ENCODE measurements around the gene DYNLL1.
"Not testable (repeated sequence)": the region's sequence is repeated elsewhere in the genome, so short reads cannot be mapped to it uniquely, and the experiment has no call there.

Gene DYNLL1

DNA sequence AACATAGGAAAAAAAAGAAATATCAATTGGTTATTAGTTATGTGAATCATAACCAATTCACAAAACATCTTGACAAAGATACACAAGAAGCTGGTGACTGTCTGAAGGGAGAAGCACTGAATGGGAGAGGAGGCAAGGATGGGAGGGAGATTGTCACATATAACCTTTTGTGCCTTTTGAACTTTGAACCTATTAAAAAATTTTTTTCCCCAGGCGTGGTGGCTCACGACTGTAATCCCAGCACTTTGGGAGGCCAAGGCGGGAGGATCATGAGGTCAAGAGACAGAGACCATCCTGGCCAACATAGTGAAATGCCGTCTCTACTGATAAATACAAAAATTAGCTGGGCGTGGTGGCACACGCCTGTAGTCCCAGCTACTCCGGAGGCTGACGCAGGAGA, 12.6 kb downstream of the DYNLL1 start:
- no peak for DNase-seq (ENCODE audit: low read depth in 1 of 2, low spot score in 1 of 2)

DNA sequence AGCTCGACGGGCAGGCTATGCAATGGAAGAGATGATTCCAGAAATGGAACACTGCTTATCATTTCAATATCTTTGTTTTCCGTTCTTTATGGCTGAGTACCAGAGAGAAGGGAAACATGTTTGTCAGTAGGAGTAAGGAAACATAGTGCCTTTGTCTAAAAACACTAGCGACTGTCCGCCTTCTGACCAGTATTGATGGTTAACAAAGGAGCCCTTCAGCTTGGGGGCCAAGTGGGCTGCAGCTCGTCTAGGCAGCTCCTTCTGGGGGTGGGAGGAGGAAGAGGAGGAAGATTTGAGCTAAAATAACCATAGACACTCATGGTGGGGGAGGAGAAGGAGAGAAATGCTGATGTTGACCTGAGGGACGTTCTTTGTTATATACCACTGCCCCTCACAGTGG, 18.1 kb downstream of the DYNLL1 start:
- DNase-seq (ENCODE audit: low read depth in 1 of 2, low spot score in 1 of 2), result no peak

DNA sequence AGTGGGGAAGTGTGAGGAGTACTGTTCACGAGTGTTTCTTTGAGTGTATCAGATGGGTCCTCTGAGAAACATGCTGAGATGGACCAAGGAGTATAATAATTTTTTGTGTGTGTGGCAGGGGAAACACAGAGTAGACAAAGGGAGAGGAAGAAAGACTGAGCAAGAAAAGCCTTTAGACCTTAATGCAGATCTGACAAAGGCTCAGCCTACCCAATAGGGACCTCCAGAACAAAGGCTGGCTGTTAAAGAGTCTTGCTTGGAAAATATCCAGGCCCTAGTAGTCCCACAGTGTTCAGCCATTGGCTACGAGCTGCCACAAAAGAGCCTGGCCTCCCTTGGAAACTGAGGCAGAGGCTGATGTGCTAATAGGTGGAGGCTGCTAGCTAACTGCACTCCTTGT, 19.6 kb downstream of the DYNLL1 start:
- DNase-seq (ENCODE audit: low read depth in 1 of 2, low spot score in 1 of 2), result no peak

DNA sequence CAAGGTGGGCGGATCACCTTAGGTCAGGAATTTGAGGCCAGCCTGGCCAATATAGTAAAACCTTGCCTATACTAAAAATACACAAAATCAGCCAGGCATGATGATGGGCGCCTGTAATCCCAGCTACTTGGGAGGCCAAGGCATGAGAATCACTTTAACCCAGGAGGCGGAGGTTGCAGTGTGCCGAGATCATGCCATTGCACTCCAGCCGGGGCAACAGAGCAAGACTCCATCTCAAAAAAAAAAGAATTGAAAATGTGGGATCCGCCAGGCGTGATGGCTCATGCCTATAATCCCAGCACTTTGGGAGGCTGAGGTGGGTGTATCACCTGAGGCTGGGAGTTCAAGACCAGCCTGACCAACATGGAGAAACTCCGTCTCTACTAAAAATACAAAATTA, 23.4 kb downstream of the DYNLL1 start:
- not testable (repeated sequence) for DNase-seq (ENCODE audit: low read depth in 1 of 2, low spot score in 1 of 2)

DNA sequence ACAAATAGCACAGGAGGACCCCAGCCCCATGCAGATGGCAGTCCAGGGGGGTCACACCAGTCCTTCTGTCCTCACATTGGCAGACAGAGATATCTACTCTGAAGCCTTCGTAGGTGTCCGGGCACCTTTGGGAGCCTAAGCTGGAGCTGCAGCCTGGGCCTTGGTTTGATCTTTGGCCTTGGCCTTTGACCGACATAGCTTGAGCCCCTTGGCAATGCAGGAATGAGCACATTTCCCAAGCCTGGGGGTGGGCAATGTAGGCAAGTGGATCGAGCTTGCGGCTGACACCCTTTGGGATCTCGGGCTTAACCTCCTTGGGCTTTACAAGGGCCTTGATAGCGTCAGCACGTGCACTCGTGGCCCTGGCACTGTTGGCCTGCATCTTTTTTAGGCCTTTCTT, 26.7 kb downstream of the DYNLL1 start:
- DNase-seq (ENCODE audit: low read depth in 1 of 2, low spot score in 1 of 2), result no peak

DNA sequence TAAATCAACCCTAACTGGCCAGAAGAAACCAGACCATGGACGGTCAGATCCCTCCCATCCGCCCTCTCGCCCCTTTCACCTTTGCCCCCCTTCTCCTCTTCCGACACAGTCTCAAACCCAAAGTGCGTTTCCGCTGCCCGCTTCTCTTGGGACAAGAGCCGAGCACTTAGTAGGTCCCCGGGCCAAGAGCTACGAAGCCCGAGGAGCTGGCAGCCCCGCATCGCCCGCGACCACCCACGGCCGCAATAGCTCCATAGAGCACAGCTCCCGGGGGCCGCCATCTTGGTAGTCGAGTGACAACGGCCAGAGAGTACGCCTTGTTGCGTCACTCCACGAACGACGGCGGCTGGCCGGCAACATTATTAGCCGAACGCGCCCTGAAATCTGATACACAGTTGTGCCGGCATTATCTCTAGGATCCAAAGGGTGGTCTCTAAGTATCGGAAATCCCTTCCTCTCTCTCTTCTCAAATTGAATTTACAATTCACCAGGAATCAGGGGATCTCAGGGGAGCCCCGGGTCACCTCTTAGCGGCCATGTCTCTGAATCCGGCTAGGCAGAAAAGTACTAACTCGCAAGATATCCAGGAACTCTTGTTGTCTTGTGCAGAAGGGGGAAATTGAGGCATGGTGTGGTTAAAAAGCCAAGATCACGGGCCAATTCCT, 33.1 kb downstream of the DYNLL1 start, which contains the start of gene COQ5:
COQ5 (minus strand) TSS at position 298 of the 665 bp plus-strand sequence; CDS start at position 281, 17 bp downstream.
- peak; percentile 68 to 69 for DNase-seq (ENCODE audit: low read depth in 1 of 2, low spot score in 1 of 2)

DNA sequence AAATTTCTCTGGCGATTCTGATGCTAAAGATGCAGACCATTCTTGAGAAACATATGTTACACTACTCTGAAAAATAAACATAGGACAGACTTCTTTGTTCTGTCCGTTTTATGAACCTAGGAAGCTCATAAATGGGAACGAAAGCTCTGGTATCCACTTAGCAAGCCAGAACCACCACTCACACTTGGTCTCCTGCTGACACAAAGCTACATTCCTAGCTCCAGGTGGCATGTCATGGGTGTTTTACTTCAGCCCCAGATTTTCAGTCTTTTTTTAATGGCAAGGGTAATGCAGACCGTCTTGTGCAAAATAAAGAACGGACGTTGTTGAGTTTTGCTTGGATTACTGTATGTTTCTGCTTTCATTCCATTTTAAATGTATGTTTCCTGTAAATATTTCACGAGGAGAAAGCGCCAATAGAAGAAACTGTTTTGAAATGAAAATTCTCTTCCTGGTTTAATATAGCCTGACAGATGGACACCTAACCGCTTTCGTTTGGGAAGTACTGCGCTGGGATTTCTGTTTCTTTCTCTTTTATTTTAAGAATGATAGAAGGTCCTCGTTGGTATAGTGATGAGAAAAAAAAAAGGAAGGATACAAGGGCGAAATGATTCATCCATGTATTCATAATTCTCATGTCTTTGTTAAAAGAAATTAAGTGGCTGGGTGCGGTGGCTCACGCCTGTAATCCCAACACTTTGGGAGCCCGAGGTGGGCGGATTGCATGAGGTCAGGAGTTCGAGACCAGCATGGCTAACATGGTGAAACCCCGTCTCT, 33.9 kb downstream of the DYNLL1 start:
- no peak for DNase-seq (ENCODE audit: low read depth in 1 of 2, low spot score in 1 of 2)

DNA sequence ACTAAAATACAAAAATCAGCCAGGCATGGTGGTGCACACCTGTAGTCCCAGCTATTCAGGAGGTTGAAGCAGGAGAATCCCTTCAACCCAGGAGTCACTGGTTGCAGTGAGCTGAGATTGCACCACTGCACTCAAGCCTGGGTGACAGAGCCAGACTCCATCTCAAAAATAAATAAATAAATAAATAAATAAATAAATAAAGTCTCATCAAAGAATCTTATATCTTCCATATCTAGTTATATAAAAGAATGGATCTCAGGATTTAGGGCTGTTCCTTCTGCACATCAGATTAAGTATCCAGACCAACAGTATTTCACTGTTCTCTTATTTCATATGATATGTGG, 34.5 kb downstream of the DYNLL1 start:
- not testable (repeated sequence) for DNase-seq (ENCODE audit: low read depth in 1 of 2, low spot score in 1 of 2)

DNA sequence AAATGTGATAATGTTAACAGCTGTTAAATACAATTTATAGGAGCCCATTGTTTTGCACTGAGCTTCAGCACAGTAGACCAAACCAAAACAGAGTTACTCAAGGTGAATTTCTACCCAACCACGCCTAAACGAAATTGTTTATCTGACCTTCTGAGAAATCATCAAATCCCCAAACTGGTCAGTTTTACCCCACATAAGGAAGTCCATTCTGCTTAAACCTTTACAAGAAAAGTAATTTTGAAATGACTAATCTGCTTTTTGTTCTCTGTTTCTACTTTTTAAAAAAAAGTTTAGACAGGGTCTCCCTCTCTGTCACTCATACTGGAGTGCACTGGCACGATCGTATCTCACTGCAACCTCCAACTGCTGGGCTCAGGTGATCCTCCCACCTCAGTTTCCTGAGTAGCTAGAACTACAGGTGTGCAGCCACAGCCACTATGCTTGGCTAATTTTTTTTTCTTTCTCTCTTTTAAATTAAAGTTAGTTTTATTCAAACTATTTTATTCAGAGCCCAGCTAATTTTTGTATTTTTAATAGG, 36.9 kb downstream of the DYNLL1 start:
- DNase-seq (ENCODE audit: low read depth in 1 of 2, low spot score in 1 of 2), result no peak

DNA sequence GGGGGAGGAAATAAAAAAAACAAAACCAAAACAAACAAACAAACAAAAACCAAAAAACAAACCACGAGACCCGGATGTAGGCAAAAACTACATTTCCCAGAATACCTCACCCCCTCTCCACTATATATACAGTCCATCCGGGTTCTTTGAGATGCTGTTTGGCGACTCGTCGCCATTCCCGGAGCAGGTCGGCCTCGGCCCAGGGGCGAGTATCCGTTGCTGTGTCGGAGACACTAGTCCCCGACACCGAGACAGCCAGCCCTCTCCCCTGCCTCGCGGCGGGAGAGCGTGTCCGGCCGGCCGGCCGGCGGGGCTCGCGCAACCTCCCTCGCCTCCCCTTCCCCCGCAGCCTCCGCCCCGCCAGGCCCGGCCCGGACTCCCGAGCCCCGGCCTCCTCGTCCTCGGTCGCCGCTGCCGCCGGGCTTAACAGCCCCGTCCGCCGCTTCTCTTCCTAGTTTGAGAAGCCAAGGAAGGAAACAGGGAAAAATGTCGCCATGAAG, 38.3 kb downstream of the DYNLL1 start, which contains the start of gene RNF10:
RNF10 (plus strand) TSS at position 154 of the 500 bp plus-strand sequence. CDS start 456 bp downstream, outside the sequence.
- peak; percentile 46 to 57 for DNase-seq (ENCODE audit: low read depth in 1 of 2, low spot score in 1 of 2)

DNA sequence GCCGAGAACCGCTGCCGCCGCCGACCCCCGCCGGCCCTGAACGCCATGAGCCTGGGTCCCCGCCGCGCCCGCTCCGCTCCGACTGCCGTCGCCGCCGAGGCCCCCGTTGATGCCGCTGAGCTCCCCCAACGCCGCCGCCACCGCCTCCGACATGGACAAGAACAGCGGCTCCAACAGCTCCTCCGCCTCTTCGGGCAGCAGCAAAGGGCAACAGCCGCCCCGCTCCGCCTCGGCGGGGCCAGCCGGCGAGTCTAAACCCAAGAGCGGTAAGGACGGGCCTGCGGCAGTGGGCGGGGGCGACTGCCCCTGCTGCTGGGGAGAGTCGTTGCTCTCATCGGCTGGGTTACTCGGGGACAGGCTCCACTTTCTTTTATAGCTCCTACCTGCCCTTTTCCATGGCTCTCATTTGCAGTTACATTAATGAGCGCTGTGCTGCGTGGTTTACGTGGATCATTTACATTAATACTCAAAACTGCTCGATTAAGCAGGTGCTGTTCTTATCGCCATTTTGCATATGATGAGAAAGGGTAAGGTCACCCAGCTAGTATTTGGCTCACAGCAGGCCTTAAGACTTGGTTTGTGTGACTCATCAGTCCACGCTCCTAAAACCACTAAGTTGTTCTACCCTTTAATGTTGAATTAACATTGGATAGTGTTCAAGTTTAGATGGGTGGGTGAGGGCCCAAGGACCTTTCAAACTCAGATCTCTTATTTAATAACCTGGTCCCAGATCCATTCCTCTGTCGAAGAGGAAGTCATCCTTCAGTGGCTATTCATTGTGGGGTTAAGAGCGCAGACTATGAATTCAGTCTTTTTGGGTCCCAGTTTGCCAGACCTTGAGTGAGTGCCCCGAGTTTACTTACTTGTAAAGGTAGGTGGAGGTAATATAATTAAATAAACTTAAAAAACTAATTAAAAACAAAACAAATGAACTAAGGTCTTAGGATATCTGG, 39.1 kb downstream of the DYNLL1 start:
- peak; percentile 13 to 17 for DNase-seq (ENCODE audit: low read depth in 1 of 2, low spot score in 1 of 2)

DNA sequence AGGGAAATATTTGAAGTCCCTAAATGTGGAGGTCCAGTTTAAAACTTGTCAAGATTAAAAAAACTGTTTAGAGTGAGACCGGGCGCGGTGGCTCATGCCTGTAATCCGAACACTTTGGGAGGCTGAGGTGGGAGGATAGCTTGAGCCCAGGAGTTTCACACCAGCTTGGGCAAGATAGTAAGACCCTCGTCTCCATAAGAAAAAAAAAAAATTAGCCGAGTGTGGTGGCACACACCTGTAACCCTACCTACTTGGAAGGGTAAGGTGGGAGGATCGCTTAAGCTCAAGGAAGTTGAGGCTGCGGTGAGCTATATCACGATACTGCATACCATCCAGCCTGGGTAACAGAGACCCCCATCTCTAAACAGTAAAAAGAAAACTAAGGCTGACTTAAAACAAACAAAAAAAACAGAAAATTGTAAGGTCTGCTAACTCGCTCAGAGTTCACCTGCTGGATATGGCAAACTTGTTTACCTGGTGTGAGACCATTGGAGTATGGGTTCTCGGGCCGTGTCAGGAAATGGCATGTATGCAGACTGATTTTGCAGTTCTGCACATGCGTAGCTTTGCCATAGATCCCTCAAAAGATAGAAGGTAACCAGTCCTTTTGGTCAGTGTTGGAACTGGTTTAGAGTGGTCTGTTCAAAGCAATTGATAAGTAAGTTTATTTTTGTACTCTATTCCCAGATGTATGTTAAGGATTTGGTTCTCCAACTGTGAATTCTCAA, 40.3 kb downstream of the DYNLL1 start:
- no peak for DNase-seq (ENCODE audit: low read depth in 1 of 2, low spot score in 1 of 2)

DNA sequence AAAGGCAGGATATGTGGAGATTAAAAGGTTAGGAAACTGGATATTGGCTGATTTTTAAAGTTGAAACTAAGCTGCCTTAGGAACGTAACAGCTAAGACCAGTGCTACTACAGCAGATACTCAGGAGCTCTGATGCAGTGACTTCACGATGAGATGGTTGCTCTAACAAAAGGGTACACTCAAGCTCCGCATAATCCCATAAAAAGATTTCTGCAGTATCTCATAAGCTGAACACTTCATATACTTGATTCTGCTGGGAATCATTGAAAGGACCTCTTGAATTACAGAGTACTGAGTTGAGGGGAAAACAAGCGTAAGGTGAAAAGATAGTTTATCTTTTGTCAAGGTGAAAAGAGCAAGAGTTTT, 41.9 kb downstream of the DYNLL1 start:
- DNase-seq (ENCODE audit: low read depth in 1 of 2, low spot score in 1 of 2), result no peak

DNA sequence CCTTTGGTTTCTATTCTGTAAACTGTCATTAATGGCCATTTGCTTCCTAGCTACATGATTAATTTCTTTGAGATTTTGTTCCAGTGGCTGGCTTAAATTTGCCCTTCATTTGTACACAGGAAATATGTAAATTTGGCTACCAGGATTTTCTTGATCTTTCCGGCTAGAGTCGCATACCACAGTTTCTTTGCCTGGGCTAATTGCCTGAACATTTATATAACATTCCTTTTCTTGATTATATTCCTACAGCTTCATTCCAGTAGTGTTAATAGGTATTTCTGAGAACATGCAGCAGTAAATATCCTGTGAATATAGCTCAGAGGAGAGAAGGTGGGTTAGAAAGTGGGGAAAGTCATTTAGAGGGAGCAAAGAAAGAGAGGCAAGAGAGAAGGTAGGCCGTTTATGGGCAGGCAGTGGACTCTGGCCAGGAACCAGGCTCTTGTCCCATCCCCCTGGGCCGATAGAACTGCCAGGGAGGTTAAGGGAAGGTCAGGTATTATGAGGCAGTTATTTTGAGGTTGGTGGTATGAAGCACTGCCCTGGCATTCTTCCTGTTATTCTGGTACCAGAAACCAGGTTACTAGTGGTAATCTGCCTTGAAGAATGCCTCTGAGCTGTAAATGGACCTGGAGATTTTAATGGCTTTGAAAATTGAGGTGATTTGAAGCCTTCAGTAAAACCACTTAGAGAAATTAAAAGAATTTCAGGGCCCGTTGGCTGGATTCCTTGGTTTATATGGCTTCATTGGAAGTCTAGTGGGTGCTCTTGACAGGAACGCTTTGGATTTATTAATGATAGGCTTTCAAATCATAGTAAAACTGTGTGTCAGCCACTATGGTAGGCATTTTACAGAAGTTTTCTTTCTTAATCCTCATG, 42.6 kb downstream of the DYNLL1 start:
- no peak for DNase-seq (ENCODE audit: low read depth in 1 of 2, low spot score in 1 of 2)

DNA sequence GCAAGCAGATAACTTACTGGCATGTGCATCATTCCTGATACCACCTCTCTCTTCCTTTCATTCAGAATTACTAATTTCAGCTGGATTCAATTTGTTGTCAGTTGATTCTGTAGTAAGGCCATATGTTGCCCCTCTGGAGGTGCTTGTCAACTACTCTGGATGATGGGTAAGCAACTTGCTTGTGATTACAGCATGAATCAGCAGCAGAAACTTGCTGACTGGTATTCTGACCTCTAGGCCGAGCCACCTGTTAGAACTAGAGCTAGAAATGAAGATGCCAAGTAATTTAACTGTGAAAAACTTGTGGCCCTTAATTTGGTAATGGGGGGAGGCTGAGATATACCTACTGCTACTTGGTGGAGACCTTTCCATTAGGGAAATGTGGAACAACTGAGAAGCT, 43.4 kb downstream of the DYNLL1 start:
- DNase-seq (ENCODE audit: low read depth in 1 of 2, low spot score in 1 of 2), result no peak

DNA sequence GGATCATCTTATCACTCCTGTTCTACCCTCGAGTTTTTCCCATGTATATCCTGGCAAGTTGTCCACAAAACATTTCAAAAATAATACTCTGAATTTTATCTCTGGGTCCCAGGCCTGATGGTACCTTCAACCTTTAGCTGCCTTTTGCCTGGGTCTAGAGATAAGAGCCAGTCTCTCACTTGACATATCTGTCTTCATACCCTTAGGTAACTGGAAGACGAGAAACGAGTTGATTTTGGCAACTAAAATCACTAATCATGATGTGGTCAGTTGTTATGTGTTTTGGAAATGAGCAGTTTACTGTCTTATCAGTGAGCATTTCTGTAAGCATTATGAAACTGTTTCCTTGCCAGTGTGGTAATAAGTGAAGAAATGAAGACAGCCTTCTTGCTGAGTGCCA, 44.5 kb downstream of the DYNLL1 start:
- DNase-seq (ENCODE audit: low read depth in 1 of 2, low spot score in 1 of 2), result no peak

DNA sequence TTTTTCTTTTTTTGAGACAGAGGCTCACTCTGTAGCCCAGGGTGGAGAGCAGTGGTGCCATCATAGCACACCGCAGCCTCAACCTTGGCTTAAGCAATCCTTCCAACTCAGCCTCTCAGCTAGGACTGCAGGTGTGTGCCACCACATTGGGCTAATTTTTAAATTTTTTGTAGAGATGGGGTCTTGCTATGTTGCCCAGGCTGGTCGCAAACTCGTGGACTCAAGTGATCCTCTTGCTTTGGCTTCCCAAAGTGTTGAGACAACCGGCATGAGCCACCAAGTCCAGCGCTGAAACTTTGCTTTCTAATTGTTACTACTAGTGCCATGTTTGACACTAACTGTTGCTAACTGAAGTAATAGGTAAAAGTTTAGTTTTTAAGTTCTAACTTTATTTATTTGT, 46.3 kb downstream of the DYNLL1 start:
- DNase-seq (ENCODE audit: low read depth in 1 of 2, low spot score in 1 of 2), result no peak

DNA sequence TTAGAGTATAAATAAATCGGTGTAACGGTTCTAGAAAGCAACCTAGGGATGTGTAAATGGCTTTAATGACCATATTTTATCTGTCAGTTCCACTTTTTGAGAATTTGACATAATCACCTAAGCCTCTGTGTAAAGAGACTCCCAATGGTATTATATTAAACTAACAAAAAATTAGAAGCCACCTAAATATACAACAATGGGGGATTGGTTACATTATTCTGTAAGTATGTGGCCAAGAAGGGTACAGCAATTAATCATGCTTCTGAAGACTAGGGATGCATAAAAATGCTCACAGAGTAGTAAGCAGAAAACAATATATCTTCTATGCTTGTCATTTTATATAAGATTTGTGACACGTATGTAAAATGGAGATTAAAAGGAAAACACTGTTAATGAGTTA, 48.8 kb downstream of the DYNLL1 start:
- no peak for DNase-seq (ENCODE audit: low read depth in 1 of 2, low spot score in 1 of 2)

DNA sequence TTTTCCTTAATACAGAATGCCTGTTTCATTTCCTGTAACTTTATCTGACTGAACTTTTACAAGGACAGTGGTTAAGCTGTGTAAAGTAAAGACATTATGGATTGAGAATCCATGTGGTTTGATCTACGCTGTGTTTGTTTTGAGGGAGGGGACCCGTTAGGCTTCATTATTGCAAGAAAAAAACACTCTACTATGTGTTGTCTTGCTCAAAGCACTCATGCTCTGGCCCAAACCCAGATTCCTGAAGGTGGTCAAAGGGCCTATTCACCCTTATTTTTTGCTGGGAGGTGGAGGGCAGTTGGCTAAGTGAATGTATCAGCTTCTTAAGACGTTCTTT, 50.1 kb downstream of the DYNLL1 start:
- no peak for DNase-seq (ENCODE audit: low read depth in 1 of 2, low spot score in 1 of 2)
